GM12864 (cell line): ENCODE data around the gene CFAP92.

ENCODE experiments used
- DNase-seq: peaks from one replicate; pipeline ENCODE4 v3.0.0-alpha.2; 2011; ENCODE audit warnings: low read depth
- H3K4me3 ChIP-seq: 2 replicates; pipeline ENCODE4 v1.5.1; 2011; ENCODE audit warnings: mild to moderate bottlenecking, low read depth, low read length, control low read depth
- CTCF ChIP-seq: IDR thresholded peaks from 2 replicates; pipeline ENCODE4 v1.5.1; 2011; ENCODE audit warnings: low read depth, mild to moderate bottlenecking, moderate library complexity, low read length, control low read depth, inconsistent platforms; ENCODE audit errors: missing control alignments

CFAP92 gene

GRCh38 chr3:129020691-129021090, 26.8 kb upstream of the CFAP92 start:
- no peak for DNase-seq
- no peak for TF ChIP-seq CTCF
- no peak overlapping the region for H3K4me3 ChIP-seq

GRCh38 chr3:129019266-129019665, 25.4 kb upstream of the CFAP92 start:
- no peak for TF ChIP-seq CTCF
- no peak overlapping the region for H3K4me3 ChIP-seq
- no peak for DNase-seq

GRCh38 chr3:129018751-129019150, 24.9 kb upstream of the CFAP92 start:
- TF ChIP-seq CTCF: no peak
- DNase-seq: no peak
- no peak overlapping the region for H3K4me3 ChIP-seq

- no peak for DNase-seq
- no peak overlapping the region for H3K4me3 ChIP-seq
- no peak for TF ChIP-seq CTCF
These were observed 24.4 kb upstream of the CFAP92 start for GRCh38 chr3:129018271-129018670.

GRCh38 chr3:129017484-129017899, 23.6 kb upstream of the CFAP92 start:
- DNase-seq: no peak
- TF ChIP-seq CTCF: no peak
- no peak overlapping the region for H3K4me3 ChIP-seq

- peak; percentile 43 for DNase-seq
- TF ChIP-seq CTCF: no peak
- no peak overlapping the region for H3K4me3 ChIP-seq
These were observed 23.0 kb upstream of the CFAP92 start for GRCh38 chr3:129016720-129017483.

- peak; percentile 29 for TF ChIP-seq CTCF
- peak; percentile 33 for DNase-seq
- no peak overlapping the region for H3K4me3 ChIP-seq
These were observed 22.5 kb upstream of the CFAP92 start for GRCh38 chr3:129016356-129016719.
